COLO668 (cell line): ENCODE results near the gene HYAL1.
"Not testable (repeated sequence)": the region's sequence is repeated elsewhere in the genome, so short reads cannot be mapped to it uniquely, and the experiment has no call there.

ENCODE experiments used
- DNase-seq: peaks from one replicate; lab custom pipeline; 2025; ENCODE audit not compliant: unreplicated experiment; lab: John Stamatoyannopoulos, UW

Gene HYAL1

DNA sequence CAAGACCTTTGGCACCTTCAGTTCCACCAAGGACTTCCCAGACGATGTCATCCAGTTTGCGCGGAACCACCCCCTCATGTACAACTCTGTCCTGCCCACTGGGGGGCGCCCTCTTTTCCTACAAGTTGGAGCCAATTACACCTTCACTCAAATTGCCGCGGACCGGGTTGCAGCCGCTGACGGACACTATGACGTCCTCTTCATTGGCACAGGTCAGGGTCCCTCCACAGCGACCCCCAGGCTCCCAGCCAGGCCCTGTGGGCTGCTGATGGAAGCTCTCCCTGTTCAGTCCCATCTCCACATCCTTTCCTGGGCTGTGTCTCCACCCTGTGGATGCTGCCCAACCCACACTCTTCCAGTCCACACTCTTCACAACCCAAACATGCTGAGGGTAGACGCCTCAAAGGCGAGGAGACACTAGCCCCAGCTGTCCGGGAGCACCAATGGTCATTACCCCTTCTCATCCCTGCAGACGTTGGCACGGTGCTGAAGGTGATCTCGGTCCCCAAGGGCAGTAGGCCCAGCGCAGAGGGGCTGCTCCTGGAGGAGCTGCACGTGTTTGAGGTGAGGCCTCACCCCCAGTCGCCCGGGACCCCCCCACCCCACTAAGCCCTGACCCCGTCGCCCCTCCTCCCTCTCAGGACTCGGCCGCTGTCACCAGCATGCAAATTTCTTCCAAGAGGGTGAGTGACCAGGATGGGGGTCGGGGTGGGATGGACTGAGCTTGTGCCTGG, 28.8 kb downstream of the HYAL1 start:
- peak; percentile 23 for DNase-seq

DNA sequence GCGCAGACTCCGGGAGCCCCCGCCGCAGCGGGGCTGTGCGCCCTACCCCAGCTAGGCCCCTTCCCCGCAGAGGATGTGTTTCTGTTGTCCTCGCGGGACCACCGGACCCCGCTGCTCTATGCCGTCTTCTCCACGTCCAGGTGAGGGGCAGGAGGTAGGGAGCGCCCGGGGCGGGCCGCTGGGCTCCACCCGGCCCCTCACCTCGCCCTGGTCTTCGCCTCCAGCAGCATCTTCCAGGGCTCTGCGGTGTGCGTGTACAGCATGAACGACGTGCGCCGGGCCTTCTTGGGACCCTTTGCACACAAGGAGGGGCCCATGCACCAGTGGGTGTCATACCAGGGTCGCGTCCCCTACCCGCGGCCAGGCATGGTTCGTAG, 29.7 kb downstream of the HYAL1 start:
- no peak for DNase-seq

DNA sequence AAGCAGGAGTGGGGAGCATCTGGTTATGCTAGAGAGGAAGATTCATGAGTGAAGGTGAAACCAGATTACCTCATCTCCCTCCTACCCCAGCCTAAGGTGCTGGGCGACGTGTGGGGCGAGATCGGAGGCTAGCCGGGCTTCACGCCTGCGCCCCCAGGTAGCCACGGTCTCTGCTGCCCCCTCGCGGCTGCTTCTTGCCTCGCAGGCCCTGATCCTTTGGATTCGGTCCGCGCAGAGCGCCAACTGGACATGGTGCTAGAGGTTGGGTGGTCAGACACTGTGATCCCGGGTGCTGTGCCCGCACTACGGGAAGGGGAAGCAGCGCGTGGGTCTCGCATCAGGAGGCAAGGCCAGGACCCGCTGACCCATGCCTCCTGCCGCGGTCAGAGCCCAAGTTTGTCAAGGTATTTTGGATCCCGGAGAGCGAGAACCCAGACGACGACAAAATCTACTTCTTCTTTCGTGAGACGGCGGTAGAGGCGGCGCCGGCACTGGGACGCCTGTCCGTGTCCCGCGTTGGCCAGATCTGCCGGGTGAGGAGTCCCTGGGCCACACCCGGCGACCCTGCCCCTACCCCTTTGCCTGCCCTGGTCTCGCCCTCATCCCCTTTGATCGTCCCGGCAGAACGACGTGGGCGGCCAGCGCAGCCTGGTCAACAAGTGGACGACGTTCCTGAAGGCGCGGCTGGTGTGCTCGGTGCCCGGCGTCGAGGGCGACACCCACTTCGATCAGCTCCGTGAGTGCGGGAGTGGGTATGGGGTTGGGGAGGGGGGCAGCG, 30.3 kb downstream of the HYAL1 start:
- DNase-seq: peak; percentile 78

DNA sequence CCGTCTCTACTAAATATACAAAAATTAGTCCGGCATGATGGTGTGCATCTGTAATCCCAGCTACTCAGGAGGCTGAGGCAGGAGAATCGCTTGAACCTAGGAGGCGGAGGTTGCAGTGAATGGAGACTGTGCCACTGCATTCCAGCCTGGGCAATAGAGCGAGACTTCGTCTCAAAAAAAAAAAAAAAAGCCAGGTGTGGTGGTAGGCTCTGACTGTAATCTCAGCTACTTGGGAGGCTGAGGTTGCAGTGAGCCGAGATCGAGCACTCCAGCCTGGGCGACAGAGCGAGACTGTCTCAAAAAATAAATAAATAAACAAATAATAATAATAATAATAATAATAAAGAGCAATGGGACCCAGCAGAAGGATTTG, 30.9 kb downstream of the HYAL1 start:
- not testable (repeated sequence) for DNase-seq

DNA sequence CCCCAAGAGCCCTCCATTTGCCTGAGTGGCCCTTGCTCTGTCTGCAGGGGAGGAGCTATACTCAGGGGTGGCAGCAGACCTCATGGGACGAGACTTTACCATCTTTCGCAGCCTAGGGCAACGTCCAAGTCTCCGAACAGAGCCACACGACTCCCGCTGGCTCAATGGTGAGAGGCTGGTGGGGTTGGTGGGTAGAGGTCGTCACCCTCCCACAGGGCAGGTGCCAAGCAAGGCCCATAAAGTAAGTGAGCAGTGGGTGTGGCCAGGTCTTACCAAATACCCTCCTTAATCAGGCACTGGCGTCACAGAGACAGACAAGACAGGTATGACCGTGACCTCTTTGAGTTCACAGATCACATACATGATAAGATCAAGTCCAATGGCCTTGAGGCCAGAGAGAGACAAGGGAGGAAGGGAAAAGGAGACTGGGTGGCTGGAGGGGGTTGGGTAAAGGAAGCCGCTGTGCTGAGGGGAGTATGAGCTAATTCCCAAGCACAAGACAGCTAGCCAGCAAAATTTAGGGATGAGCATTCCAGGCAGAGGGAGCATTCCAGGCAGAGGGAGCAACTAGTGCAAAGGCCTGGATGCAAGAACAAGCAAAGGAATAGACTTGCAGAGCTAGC, 31.9 kb downstream of the HYAL1 start:
- DNase-seq: no peak

DNA sequence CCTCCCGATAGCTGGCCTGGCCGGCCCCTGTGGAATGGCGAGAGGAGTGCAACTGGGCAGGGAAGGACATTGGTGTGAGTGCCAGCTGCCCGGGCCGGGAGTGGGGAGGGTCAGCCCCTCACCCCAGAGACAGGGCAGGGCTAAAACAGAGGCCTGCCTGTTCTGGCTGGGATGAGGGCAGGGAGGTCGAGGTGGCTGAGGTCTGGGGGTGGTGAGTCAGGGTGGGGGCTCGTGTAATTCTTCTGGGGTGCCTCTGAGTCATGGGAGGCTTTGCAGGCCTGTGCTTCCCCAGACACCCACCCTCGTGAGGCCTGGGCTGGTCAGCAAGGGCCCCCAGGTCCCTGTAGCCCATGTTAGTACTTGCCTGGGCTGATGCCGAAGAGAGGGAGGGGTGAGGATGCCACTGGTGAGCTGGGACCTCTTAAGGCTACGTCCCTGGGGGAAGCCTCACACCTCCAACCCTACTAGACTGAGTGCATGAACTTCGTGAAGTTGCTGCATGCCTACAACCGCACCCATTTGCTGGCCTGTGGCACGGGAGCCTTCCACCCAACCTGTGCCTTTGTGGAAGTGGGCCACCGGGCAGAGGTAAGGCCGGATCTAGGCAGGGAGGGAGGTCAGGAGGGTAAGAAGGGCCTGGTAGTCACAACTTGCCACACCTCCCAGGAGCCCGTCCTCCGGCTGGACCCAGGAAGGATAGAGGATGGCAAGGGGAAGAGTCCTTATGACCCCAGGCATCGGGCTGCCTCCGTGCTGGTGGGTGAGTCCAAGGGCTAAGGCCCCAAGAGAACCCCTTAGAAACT, 32.8 kb downstream of the HYAL1 start:
- DNase-seq: no peak

DNA sequence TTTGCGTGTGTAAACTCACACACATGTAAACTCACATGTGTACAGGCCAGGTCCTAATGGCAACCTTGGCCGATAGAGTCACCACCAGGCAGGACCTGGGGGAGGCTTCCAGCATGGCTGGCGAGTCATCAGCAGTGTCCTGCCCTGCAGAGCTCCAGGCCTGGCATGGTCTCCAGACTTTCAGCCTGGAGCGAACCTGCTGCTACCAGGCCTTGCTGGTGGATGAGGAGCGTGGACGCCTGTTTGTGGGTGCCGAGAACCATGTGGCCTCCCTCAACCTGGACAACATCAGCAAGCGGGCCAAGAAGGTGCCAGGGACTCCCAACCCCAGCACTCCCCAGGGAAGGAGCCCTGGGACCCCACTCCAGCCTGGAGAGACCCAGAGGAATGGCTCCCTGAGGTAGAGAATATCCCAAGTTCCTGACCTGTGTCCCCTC, 33.4 kb downstream of the HYAL1 start:
- no peak for DNase-seq

DNA sequence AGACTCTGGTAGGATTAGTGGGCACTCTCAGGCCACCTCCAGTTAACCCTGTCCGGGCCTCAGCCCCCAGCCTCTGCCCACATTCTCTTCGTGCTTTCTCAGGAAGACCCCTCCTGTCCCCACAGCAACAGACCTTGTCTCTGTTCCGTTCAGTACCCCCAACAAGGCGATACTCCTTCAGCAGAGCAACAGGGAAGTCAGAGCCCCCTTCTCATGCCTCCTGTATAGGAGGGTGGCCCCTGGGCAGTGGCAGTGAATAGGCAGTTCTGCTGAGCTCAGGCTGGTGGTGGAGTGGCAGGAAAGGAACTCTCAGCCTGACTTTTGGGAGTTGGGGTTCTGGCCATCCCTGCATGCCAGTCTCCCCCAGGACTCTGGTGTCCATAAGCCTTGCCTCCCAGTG, 33.9 kb downstream of the HYAL1 start:
- DNase-seq: no peak

DNA sequence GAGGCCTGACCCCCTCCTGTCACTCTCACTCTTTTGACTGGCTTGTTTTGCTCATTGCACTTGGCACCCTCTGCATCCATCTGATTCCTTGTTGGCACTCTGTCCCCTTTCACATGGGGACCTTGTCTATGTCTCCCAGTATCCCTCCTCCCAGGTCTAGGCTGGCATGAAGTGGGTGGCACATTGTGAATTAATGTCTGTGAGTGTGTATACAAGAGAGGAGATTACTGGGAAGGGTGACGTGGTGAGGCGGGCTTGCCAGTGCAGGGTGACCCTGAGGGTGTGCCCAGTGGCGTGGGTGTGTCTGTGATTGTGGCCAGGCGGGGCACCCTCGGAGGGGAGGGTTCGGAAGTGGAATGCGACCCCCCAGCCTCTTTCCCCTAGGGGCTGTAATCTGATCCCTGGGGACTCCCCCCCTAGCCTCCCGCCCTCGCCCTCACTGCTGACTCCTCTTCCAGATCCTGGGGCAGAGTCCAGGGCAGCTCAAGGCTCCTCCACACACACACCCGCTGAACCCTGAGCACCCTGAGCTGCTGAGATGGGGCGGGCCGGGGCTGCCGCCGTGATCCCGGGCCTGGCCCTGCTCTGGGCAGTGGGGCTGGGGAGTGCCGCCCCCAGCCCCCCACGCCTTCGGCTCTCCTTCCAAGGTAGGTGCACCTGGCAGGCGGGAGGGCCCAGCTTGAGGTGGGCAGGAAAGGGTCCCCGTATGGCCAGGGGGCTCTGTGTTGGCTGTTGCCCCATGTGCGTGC, 34.5 kb downstream of the HYAL1 start, which contains the start of gene SEMA3B:
Gene SEMA3B, plus strand, starts transcription at position 445 of the 749 bp plus-strand sequence. Its CDS starts 94 bp downstream, at position 539.
- DNase-seq: no peak

DNA sequence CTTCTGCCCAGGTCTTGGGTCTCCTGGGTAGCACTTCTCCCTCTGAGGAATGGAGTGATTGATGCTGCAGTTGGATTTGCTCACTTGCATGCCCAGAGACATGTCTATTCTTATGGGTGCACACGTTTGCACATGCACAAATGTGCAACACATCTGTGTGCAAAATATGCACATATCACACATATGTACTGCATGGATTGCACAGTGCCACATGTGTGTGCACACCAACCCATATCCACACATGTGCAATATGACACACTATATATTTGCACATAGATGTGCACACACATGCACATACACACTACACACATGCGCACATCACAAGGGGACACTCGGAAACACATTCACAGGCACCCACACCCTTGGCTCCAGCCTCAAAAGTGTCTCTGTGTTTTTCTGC, 35.1 kb downstream of the HYAL1 start:
- DNase-seq: no peak

DNA sequence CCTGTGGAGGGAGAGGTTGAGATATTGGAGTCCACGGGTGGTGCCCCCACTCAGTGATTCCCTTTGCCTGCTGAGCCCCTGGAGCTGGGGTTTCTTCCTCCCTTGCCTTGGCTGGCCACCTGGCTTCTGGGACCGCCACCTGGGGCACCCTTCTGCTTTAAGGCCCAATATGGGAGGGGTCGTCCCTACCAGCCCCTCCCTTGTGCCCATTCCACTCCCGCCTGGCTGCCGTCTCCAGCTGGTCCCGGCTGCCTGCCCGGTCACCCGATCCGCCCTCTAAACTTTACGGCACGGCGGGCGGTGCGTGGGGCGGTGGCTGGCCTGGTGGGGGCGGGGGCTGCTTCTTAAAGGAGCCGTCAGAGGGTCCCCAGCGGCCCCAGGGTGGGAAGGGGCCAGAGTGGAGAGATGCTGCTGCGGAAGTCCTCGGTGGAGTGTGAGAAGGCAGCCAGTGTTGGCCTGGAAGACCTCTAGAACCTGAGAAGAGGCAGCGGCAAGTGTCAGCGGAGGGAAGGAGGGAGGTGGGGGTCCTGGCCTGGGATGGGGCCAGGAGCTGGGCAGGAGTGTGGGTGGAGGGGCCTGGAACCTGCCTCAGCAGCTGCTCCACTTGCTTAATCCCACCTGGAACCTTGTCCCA, 36.0 kb downstream of the HYAL1 start:
- DNase-seq: no peak

DNA sequence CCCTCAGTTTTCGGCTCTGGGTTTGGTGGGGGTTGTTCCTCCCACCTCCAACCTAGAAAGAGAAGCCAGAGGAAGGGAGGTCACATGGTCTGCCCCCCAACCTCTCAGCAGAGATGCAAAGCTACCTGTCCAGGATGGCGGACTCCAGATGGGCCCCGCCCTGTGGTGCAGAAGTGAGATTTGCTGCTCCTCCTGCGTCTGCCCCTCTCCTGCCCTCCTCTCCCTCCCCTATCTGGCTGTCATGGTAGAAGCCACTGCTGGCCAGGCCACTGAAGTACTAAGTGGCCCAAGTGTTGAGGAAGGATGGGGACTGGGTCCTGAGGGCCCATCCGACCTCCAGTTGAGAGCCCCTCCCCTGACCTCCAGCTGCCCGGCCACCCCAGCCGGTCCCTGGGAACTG, 36.5 kb downstream of the HYAL1 start:
- DNase-seq: no peak

DNA sequence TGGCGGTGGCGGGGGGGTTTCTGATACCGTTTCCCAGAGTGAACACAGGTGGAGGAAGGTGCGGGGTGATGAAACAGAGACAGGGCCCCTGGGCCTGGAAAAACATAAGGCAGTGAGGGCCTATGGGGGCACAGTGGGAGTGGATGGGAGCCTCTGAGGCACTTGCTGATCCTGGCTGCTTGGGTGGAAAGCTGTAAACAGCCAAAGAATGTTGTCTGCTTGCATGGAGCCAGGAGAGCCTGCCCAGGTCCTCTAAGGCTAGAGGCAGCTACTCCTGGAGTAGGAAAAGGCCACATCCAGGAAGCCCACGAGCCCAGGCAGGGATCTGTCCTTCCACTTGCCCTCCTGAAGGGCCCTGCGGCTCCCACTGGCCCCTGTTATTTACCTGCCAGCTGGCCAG, 37.4 kb downstream of the HYAL1 start:
- DNase-seq: no peak

DNA sequence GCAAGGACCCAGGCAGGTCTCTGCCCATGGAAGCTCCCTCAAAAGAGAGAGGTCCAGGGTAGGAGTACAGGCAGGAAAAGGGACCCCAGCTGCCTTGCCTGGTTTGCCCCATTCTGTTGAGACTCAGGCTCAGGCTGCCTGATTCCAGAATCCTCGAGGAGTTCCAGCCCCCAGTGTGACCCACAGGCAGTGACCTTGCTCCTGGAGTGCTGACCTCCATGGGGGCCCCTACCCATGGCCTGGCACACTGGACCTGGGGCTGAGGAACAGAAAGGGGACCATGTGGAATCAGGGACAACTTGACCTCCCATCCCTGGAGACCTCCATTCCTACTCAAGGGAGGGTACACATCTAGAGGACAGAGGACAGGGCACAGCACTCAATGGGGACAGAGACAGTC, 37.8 kb downstream of the HYAL1 start:
- no peak for DNase-seq

DNA sequence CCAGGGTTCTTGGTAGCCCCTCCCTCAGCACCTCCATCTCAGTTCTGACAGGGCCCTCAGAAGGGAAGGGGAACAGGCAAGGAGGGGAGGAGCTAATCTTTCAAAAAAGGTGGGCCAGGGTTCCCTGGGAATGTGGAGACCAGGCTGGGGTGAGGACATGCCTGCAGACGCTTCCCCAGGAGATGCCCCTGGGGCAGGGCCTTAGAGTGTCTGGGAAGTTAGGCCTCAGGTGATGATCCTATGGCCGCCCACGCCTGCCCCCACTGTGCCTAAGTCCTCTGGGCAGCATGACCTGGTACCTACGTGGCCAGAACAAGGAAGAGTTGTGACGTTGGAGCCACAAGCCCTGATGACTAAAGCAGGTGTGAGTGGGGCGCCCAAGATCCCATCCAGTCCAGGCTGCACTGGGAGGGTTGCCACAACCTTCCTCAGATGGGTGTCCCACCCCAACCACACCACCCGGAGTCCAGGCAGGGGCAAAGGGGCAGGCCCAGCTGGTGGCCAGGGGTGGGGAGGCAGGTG, 38.3 kb downstream of the HYAL1 start:
- DNase-seq: no peak

DNA sequence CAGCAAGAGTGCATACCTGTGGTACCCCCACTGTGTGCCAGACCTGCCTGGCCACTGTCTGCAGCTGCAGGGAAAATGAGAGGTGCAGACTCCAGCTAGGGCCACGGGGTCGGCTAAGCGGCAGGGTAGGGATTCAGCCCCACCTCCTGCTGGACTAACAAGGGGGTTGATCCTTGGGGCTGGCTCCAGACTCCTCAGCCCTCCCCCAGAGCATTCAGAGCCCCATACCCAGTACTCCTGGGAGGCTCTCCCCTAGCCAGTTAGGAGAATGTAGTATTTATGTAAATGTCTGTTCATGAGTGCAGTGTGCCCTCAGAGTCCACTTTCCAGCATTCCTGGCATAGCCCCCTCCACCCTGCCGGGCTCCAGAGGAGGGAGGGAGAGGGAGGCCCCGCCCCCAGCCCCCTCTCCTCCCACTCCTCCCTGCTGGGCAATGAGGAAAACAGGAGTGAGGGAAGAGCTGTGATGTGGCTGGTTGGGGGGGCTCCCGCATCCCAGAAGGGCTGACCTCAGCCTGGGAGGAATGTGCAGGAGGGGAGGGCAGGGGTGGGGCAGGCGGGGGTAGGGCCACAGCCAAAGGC, 38.9 kb downstream of the HYAL1 start:
- DNase-seq: no peak

DNA sequence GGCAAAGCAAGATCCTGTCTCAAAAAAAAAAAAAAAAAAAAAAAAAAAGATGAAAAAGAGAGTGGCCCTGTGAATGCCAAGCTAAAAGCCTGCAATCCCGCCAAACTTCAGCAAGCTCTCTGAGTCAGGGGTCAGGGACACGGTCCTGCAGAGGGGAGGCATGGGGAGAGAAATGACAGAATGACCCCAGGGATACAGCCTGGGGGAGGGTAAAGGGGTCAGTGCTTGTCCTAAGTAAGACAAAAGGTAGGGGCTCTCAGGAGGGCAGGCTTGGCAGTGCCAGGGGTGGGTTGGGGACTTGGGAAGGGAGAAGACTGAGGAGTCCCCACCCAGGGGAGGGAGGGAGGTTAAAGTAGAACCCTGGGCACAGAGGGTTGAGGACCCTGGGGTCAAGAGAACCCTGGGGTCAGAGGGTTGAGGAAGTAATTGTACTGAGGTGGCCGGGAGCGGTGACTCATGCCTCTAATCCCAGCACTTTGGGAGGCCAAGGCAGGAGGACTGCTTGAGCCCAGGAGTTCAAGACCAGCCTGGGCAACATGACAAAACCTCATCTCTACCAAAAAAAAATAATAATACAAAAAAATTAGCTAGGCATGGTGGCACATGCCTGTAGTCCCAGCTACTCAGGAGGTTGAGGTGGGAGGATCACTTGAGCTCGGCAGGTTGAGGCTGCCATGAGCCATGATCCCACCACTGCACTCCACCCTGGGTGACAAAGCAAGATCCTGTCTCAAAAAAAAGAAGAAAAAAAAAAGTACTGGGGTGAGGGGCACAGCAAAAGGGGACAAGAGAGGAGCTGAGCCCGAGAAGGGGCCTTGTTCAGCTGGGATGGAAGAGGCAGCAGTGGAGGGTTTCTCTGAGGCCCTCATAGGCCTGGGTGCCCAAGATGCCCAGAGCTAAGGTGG, 39.6 kb downstream of the HYAL1 start:
- no peak for DNase-seq

DNA sequence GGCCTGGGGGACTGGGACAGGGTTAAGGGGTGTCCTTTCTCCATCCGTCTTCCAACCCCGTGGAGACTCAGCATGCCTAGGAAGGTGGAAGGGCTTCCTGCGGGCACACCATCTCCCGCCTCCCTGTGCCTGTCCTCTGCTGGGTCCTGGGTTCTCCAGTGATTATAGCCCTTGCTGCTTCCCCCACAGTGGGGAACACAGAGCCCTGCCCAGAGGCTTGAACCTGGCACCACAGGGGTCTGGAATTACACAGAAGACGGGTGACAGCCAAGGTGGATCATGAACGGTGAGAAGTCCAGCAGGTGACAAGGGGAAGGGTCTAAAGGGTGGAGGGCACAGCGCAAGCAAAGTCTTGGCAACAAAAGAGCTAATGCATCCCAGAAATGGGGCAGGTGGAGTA, 40.6 kb downstream of the HYAL1 start:
- DNase-seq: no peak
